K562 (cell line): Measurements from ENCODE around the gene NIPBL. TPM values are rescaled to one million over a fixed set of nuclear protein-coding genes. Genes with fewer than 3 reads are reported as not detected.

Experiments
- ARHGAP35 ChIP-seq: fragments of 450-650 bp; IDR thresholded peaks from 2 replicates; pipeline ENCODE4 v1.6.1; 2018; ENCODE audit not compliant: partially characterized antibody
- ATF1 ChIP-seq, 2 experiments: fragments of 450-650 bp in 1 of 2; IDR thresholded peaks; 2 replicates each; pipeline ENCODE4 v1.6.1; 2016; ENCODE audit warnings: missing compliant biosample characterization in 1 of 2, missing genetic modification characterization in 1 of 2
- COPS2 ChIP-seq: fragments of 450-650 bp; conservative IDR thresholded peaks from 2 replicates; pipeline ENCODE4 v1.6.1; 2016; ENCODE audit warnings: mild to moderate bottlenecking, moderate library complexity
- ELF1 ChIP-seq: fragments of 200-800 bp; sonication (Bioruptor generic); IDR thresholded peaks from 2 replicates; pipeline ENCODE4 v1.6.1; 2016; ENCODE audit warnings: missing genetic modification characterization, missing compliant biosample characterization
- EP400 ChIP-seq: fragments of 450-650 bp; IDR thresholded peaks from 2 replicates; pipeline ENCODE4 v1.6.1; 2017; ENCODE audit warnings: antibody characterized with exemption, mild to moderate bottlenecking, moderate library complexity
- EWSR1 ChIP-seq: fragments of 450-650 bp; IDR thresholded peaks from 2 replicates; pipeline ENCODE4 v1.6.1; 2018; ENCODE audit warnings: borderline replicate concordance, mild to moderate bottlenecking, low read depth, moderate library complexity; ENCODE audit not compliant: partially characterized antibody
- HMG20B ChIP-seq: fragments of 250-450 bp; sonication (Bioruptor Pico); IDR thresholded peaks from 2 replicates; pipeline ENCODE4 v1.5.0; 2021; ENCODE audit warnings: mild to moderate bottlenecking
- JUNB ChIP-seq: fragments of 450-650 bp; formaldehyde crosslinking; conservative IDR thresholded peaks from 2 replicates; pipeline ENCODE4 v1.4.0; 2020; ENCODE audit warnings: mild to moderate bottlenecking
- KAT7 ChIP-seq: sonication (generic); formaldehyde crosslinking; IDR thresholded peaks from 2 replicates; pipeline ENCODE4 v1.8.0; 2022; ENCODE audit warnings: missing genetic modification reagents, mild to moderate bottlenecking, borderline replicate concordance
- MCM5 ChIP-seq: fragments of 450-650 bp; IDR thresholded peaks from 2 replicates; pipeline ENCODE4 v1.6.1; 2016; ENCODE audit warnings: low read depth
- MCM7 ChIP-seq, 2 experiments: fragments of 450-650 bp; IDR thresholded peaks; 2 replicates each; pipeline ENCODE4 v1.6.1; 2016 to 2018
- MED1 ChIP-seq: sonication (generic); formaldehyde crosslinking; IDR thresholded peaks from 2 replicates; pipeline ENCODE4 v1.8.1; 2023; ENCODE audit warnings: missing genetic modification reagents, borderline replicate concordance
- NCOA4 ChIP-seq: fragments of 450-650 bp; IDR thresholded peaks from 2 replicates; pipeline ENCODE4 v1.6.1; 2018; ENCODE audit warnings: mild to moderate bottlenecking; ENCODE audit not compliant: partially characterized antibody
- NFXL1 ChIP-seq: fragments of 450-650 bp; formaldehyde crosslinking; IDR thresholded peaks from 2 replicates; pipeline ENCODE4 v1.4.0; 2021; ENCODE audit warnings: mild to moderate bottlenecking
- PHTF2 ChIP-seq: fragments of 250-450 bp; sonication (Bioruptor Pico); IDR thresholded peaks from 2 replicates; pipeline ENCODE4 v1.5.0; 2021; ENCODE audit warnings: mild to moderate bottlenecking
- RFX1 ChIP-seq: fragments of 450-650 bp; IDR thresholded peaks from 2 replicates; pipeline ENCODE4 v1.6.1; 2016; ENCODE audit warnings: mild to moderate bottlenecking, moderate library complexity
- SIN3A ChIP-seq, 2 experiments: fragments of 150-350 bp in 1 of 2; IDR thresholded peaks; 2 replicates each; pipeline ENCODE4 v1.6.1; 2011 to 2016; ENCODE audit warnings: borderline replicate concordance in 2 of 2, low read depth in 2 of 2, low read length in 2 of 2, mild to moderate bottlenecking in 2 of 2, moderate library complexity in 2 of 2; ENCODE audit not compliant: control insufficient read depth in 1 of 2
- SMARCB1 ChIP-seq: IDR thresholded peaks from 2 replicates; pipeline ENCODE4 v1.6.1; 2011; ENCODE audit warnings: improper control_type of control experiment, low read depth; ENCODE audit not compliant: insufficient read length
- SPI1 ChIP-seq: IDR thresholded peaks from 2 replicates; pipeline ENCODE4 v1.6.1; 2011; ENCODE audit warnings: low read depth, low read length, control low read depth, borderline replicate concordance
- STAT5B ChIP-seq: fragments of 250-450 bp; sonication (Bioruptor Pico); IDR thresholded peaks from 2 replicates; pipeline ENCODE4 v1.8.0; 2021; ENCODE audit warnings: mild to moderate bottlenecking, inconsistent platforms
- TARDBP ChIP-seq: fragments of 450-650 bp; IDR thresholded peaks from 2 replicates; pipeline ENCODE4 v1.6.1; 2016
- TBL1XR1 ChIP-seq, 2 experiments: IDR thresholded peaks; 2 replicates each; pipeline ENCODE4 v1.6.1; 2012; ENCODE audit warnings: improper control_type of control experiment in 2 of 2, low read length in 2 of 2, mild to moderate bottlenecking in 1 of 2
- THRAP3 ChIP-seq: fragments of 450-650 bp; IDR thresholded peaks from 2 replicates; pipeline ENCODE4 v1.6.1; 2016; ENCODE audit warnings: mild to moderate bottlenecking, inconsistent platforms, borderline replicate concordance
- ZNF175 ChIP-seq: fragments of 200-800 bp; sonication (Bioruptor generic); IDR thresholded peaks from 2 replicates; pipeline ENCODE4 v1.6.1; 2016; ENCODE audit warnings: low read depth, mild to moderate bottlenecking, missing genetic modification characterization, missing compliant biosample characterization
- ZNF696 ChIP-seq: fragments of 250-450 bp; sonication (Bioruptor Pico); conservative IDR thresholded peaks from 2 replicates; pipeline ENCODE4 v1.4.0; 2020; ENCODE audit warnings: mild to moderate bottlenecking, moderate library complexity
- ZNF764 ChIP-seq: fragments of 250-450 bp; sonication (Bioruptor Pico); IDR thresholded peaks from 2 replicates; pipeline ENCODE4 v1.4.0; 2020; ENCODE audit warnings: low read depth, mild to moderate bottlenecking, moderate library complexity
- polyA plus RNA-seq, 8 experiments: library from polyadenylated mRNA; depleted of rRNA in 4 of 8; stranded (reverse) in 5 of 8; unstranded in 3 of 8; fragments of >200 nt; fragmentation: Nextera tagmentation in 2 of 8; fragmentation: Illumina TruSeq in 1 of 8; extraction: Ambion mirVana in 2 of 8; extraction: Trizol in 1 of 8; gene quantifications; 2 replicates each; pipeline versions ENCODE4 v1.2.1 to v1.2.3, GENCODE V29; 2011 to 2014; ENCODE audit warnings: inconsistent platforms in 1 of 8, missing spikeins in 1 of 8
- total RNA-seq, 7 experiments: library from RNA; depleted of rRNA in 6 of 7; stranded (reverse); fragments of >200 nt in 6 of 7; fragmentation: Illumina TruSeq in 2 of 7; extraction: Trizol in 2 of 7; gene quantifications; 2 replicates each; pipeline versions ENCODE4 v1.2.1 to v1.2.3, GENCODE V29; 2011 to 2021; ENCODE audit warnings: low replicate concordance in 1 of 7
- TF ChIP-seq, protein P1 (sequence below): sonication (generic); formaldehyde crosslinking; IDR thresholded peaks from 2 replicates; pipeline ENCODE4 v1.8.0; 2022; ENCODE audit warnings: mild to moderate bottlenecking, missing genetic modification reagents, borderline replicate concordance
- TF ChIP-seq, protein P2 (sequence below), 2 experiments: fragments of 450-650 bp in 1 of 2; sonication (generic) in 1 of 2; formaldehyde crosslinking in 1 of 2; IDR thresholded peaks in 1 of 2; conservative IDR thresholded peaks in 1 of 2; 2 replicates each; pipeline versions ENCODE4 v1.6.1 to v1.8.1; 2016 to 2023; ENCODE audit warnings: mild to moderate bottlenecking in 2 of 2, moderate library complexity in 2 of 2, inconsistent platforms in 1 of 2, missing genetic modification reagents in 1 of 2

The NIPBL gene
- total and polyA plus RNA-seq, 9 of the 15 experiments (the other 6 are each of a cell fraction or from before 2014, with no cell fraction given), result 12.9 to 56.7 (median 38.9) TPM

DNA sequence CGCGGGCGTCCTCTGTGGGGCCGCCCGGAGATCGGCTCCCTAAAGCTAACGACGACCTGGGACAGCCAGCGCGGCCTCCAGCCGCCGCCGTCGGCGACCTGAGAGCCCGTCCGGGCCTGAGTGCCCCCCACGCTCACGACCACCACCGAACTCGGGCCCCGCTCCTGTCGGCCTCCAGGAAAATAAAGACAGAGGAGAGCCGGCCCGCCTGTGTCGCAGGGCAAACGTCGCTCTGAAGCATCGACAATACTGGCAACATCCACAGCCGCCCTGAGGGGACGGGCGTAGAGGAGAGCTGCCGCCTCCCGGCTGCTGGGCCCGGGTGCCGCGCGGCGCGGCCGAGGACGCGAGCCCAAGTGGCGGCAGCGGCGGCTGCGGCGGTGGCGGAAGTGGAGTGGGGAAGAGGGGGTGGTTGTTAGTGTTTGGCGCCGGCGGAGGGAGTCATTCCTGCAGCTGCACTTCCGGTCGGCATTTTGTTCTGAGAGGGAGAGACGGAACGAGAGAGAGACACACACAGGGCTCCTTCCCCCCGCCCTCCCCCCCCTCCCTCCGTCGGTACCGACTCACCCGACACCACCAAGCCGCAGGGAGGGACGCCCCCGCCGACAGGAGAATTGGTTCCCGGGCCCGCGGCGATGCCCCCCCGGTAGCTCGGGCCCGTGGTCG is at the start of gene NIPBL (continued):
- TF ChIP-seq ZNF175 (CRISPR knock-in tag), result no peak
- TF ChIP-seq MED1 (CRISPR knock-in tag), result no peak
- TF ChIP-seq COPS2, result no peak
- TF ChIP-seq NCOA4, result no peak
- no peak for TF ChIP-seq ATF1 (CRISPR knock-in tag; IDR thresholded peaks at IDR 0.05)
- peak; percentile 41 for TF ChIP-seq ATF1 (tag; IDR thresholded peaks at IDR 0.05)
- no peak for TF ChIP-seq NFXL1 (CRISPR knock-in tag)
- TF ChIP-seq KAT7 (CRISPR knock-in tag), result no peak
- TF ChIP-seq, protein P1, sequence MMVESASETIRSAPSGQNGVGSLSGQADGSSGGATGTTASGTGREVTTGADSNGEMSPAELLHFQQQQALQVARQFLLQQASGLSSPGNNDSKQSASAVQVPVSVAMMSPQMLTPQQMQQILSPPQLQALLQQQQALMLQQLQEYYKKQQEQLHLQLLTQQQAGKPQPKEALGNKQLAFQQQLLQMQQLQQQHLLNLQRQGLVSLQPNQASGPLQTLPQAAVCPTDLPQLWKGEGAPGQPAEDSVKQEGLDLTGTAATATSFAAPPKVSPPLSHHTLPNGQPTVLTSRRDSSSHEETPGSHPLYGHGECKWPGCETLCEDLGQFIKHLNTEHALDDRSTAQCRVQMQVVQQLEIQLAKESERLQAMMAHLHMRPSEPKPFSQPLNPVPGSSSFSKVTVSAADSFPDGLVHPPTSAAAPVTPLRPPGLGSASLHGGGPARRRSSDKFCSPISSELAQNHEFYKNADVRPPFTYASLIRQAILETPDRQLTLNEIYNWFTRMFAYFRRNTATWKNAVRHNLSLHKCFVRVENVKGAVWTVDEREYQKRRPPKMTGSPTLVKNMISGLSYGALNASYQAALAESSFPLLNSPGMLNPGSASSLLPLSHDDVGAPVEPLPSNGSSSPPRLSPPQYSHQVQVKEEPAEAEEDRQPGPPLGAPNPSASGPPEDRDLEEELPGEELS (CRISPR knock-in tag), result no peak
- TF ChIP-seq MCM7 (IDR thresholded peaks at IDR 0.05), result no peak
- TF ChIP-seq THRAP3, result no peak
- TF ChIP-seq TARDBP, result 0 out of 2 replicates have a peak, but pooled peaks have one; percentile 68
- no peak; the same call in 1 of the 2 replicates for TF ChIP-seq EP400
- peak; percentile 74; the same call in 1 of the 2 replicates for TF ChIP-seq ZNF764
- TF ChIP-seq RFX1, result no peak
- TF ChIP-seq STAT5B (CRISPR knock-in tag), result no peak
- 0 out of 4 replicates have a peak, but pooled peaks have one; percentile 44 to 62 for TF ChIP-seq TBL1XR1 (IDR thresholded peaks at IDR 0.05; ENCODE audit: low read length in 2 of 2)
- TF ChIP-seq HMG20B (CRISPR knock-in tag), result no peak
- TF ChIP-seq ZNF696, result no peak
- TF ChIP-seq, protein P2, sequence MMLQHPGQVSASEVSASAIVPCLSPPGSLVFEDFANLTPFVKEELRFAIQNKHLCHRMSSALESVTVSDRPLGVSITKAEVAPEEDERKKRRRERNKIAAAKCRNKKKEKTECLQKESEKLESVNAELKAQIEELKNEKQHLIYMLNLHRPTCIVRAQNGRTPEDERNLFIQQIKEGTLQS (IDR thresholded peaks at IDR 0.05), result no peak
- TF ChIP-seq, protein P2 (CRISPR knock-in tag; conservative IDR thresholded peaks at IDR 0.05), result 0 out of 2 replicates have a peak, but pooled peaks have one; percentile 11
- no peak for TF ChIP-seq ARHGAP35
- TF ChIP-seq JUNB, result no peak
- TF ChIP-seq MCM5, result no peak
- peak in 1 of 2 experiments; percentile 83; a peak in 1 of 4 replicates for TF ChIP-seq SIN3A (IDR thresholded peaks at IDR 0.05; ENCODE audit: borderline replicate concordance in 2 of 2, control insufficient read depth in 1 of 2, low read depth in 2 of 2, low read length in 2 of 2)
- TF ChIP-seq PHTF2, result no peak
- TF ChIP-seq ELF1 (tag), result peak; percentile 89
- TF ChIP-seq EWSR1, result no peak
- peak; percentile 62 for TF ChIP-seq SPI1
- no peak for TF ChIP-seq SMARCB1
